Measurements from ENCODE around the gene RNASEH1. TPM values are rescaled to one million over a fixed set of nuclear protein-coding genes. Genes with fewer than 3 reads are reported as not detected.

RNASEH1 gene
- total and polyA plus RNA-seq, 2 of the 4 experiments (the other 2 are of a cell fraction): 23.5 to 23.7 TPM

DNA sequence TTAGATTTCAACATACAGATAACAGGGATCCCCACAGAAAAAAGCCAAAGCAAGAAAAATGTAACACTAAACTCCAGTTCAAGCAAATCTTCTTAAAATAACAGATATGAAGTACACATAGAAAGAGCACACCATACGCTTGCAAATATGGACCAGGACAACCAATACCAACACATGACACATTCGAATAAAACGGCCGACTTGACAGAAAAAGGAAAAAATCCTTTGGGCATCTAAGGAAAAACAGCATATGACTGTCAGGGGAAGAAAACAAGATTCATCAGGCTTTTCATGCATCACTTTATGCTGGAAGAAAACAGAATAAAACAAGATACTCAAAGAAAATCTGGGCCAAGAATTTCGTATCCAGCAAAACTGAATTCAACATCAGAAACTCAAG is 16.0 kb downstream of the RNASEH1 start:
- DNase-seq: no peak
- no peak overlapping the region for H3K4me2 ChIP-seq (ENCODE audit: low read depth, low read length)
- no peak overlapping the region for H3K18ac ChIP-seq (ENCODE audit: low read depth, low read length)
- H2AK9ac ChIP-seq (replicated peaks; ENCODE audit: low read depth, low read length, poor library complexity): no peak overlapping the region
- no peak overlapping the region for H2AK5ac ChIP-seq (ENCODE audit: low read depth, low read length)
- H4K91ac ChIP-seq (ENCODE audit: insufficient read depth, low read depth, low read length): no peak overlapping the region
- H2BK15ac ChIP-seq (ENCODE audit: low read depth, low read length): no peak overlapping the region
- H3K27ac ChIP-seq (ENCODE audit: insufficient read depth, low read length): no peak overlapping the region
- no peak overlapping the region for H3K23ac ChIP-seq (ENCODE audit: low read depth, low read length)
- H3K4me3 ChIP-seq (ENCODE audit: insufficient read depth, low read depth, low read length): no peak overlapping the region
- H2BK20ac ChIP-seq (ENCODE audit: low read depth, low read length): no peak overlapping the region
- H4K5ac ChIP-seq (ENCODE audit: low read depth, low read length): no peak overlapping the region
- dilution Hi-C loops (cut with HindIII; ENCODE audit: low sequenced_read_pairs, unreplicated experiment): no loop called here
- H3K36me3 ChIP-seq (ENCODE audit: control insufficient read depth, insufficient read depth, low read length): peaks cover 40% of the 10 kb centered on the region
- no peaks in the 10 kb centered on the region for H4K20me1 ChIP-seq (ENCODE audit: insufficient read depth, low read length)
- TF ChIP-seq, protein P1, sequence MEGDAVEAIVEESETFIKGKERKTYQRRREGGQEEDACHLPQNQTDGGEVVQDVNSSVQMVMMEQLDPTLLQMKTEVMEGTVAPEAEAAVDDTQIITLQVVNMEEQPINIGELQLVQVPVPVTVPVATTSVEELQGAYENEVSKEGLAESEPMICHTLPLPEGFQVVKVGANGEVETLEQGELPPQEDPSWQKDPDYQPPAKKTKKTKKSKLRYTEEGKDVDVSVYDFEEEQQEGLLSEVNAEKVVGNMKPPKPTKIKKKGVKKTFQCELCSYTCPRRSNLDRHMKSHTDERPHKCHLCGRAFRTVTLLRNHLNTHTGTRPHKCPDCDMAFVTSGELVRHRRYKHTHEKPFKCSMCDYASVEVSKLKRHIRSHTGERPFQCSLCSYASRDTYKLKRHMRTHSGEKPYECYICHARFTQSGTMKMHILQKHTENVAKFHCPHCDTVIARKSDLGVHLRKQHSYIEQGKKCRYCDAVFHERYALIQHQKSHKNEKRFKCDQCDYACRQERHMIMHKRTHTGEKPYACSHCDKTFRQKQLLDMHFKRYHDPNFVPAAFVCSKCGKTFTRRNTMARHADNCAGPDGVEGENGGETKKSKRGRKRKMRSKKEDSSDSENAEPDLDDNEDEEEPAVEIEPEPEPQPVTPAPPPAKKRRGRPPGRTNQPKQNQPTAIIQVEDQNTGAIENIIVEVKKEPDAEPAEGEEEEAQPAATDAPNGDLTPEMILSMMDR (conservative IDR thresholded peaks at IDR 0.05; ENCODE audit: low read depth, low read length): no peak
- no peak for TF ChIP-seq RCOR1 (IDR thresholded peaks at IDR 0.05; ENCODE audit: insufficient replicate concordance, low read length)
- TF ChIP-seq, protein P2, sequence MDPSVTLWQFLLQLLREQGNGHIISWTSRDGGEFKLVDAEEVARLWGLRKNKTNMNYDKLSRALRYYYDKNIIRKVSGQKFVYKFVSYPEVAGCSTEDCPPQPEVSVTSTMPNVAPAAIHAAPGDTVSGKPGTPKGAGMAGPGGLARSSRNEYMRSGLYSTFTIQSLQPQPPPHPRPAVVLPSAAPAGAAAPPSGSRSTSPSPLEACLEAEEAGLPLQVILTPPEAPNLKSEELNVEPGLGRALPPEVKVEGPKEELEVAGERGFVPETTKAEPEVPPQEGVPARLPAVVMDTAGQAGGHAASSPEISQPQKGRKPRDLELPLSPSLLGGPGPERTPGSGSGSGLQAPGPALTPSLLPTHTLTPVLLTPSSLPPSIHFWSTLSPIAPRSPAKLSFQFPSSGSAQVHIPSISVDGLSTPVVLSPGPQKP (IDR thresholded peaks at IDR 0.05; ENCODE audit: borderline replicate concordance, low read depth, low read length): no peak
- TF ChIP-seq CHD1 (IDR thresholded peaks at IDR 0.05; ENCODE audit: low read depth, low read length): no peak
- TF ChIP-seq POLR2A (IDR thresholded peaks at IDR 0.05; ENCODE audit: low read depth, low read length): no peak
- TF ChIP-seq MAFK (IDR thresholded peaks at IDR 0.05; ENCODE audit: low read depth, low read length): peak; percentile 79
- no peak for TF ChIP-seq SMC3 (IDR thresholded peaks at IDR 0.05; ENCODE audit: low read depth, low read length)
- H2BK5ac ChIP-seq (ENCODE audit: low read depth, low read length, poor library complexity, severe bottlenecking): no peak overlapping the region
- ATAC-seq (ENCODE audit: low read depth): no peak
- no peak overlapping the region for H3K14ac ChIP-seq (replicated peaks; ENCODE audit: low read depth, low read length)
- peaks cover 18 to 26% of the 10 kb centered on the region in 2 experiments for H3K79me1 ChIP-seq (ENCODE audit: low read depth in 1 of 2, low read length in 2 of 2)
- no peaks in the 10 kb centered on the region for H3K9me3 ChIP-seq (ENCODE audit: control insufficient read depth, insufficient read depth, low read length)
- intact Hi-C loops (cut with micrococcal nuclease): no loop called here
- no peak overlapping the region for H2BK120ac ChIP-seq (ENCODE audit: low read depth, low read length)
- peaks cover 3% of the 10 kb centered on the region; the same call in 1 of the 2 replicates for H3K9me1 ChIP-seq (ENCODE audit: insufficient read depth, low read length)
- BruUV-seq (replicated peaks): no TSS peak
- no peak overlapping the region for H3K4ac ChIP-seq (ENCODE audit: low read depth, low read length)
- no peak overlapping the region for H3K9ac ChIP-seq (ENCODE audit: low read depth, low read length)
- H3K4me1 ChIP-seq (ENCODE audit: control insufficient read depth, insufficient read depth, low read length): peaks cover 1% of the 10 kb centered on the region; the same call in 1 of the 2 replicates
- no peak overlapping the region for H4K8ac ChIP-seq (ENCODE audit: low read depth in 2 of 2, low read length in 2 of 2)
- in situ Hi-C loops (cut with MboI; ENCODE audit: low sequenced_read_pairs): no loop called here
- no peak overlapping the region for H3K56ac ChIP-seq (ENCODE audit: extremely low read depth, insufficient read depth, low read length)
- POLR2A ChIA-PET (ENCODE audit: unreplicated experiment): no interaction called here
- no peak overlapping the region for H2AFZ ChIP-seq (replicated peaks; ENCODE audit: low read length, poor library complexity)
- WGBS, 2 experiments (ENCODE audit: extremely low coverage in 2 of 2, insufficient read length in 1 of 2): no CpG with 5 or more reads among the region's 5 CpGs
- CTCF ChIA-PET: no interaction called here
- H3K27me3 ChIP-seq (ENCODE audit: control insufficient read depth, insufficient read depth, low read length): no peaks in the 10 kb centered on the region
